ENCODE results near the gene KCNMA1.
A peak's percentile ranks its signal among the peaks of the same experiment; 100 is the strongest.

KCNMA1 gene

DNA sequence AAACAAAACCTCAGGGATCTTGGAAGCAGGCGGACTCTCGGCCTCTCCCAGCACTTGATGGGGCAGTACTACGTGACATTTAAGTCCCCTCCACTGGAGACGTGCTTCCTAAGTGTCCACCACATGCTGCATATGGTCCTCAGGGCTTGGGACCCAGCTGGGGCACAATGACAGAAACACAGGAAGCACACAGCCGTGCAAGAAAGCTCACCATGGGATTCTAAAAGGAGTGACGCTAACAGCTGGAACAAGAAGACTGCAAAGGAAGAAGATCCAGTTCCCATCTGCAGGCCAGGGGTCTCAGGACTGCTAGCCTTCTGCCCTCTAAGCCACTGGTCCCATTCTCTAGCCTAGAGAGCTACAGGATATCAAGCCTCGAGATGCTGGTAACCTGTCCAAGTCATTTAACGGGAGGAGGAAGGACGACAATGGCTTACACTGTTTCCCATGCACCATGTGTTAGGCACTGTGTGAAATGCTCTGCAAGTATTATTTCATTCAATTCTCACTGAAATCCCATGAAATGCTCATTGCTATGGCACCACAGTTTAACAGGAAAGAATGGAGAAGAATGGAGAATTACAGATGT lies 61.1 kb downstream of the KCNMA1 start:
- TF ChIP-seq EGR1 (IDR thresholded peaks at IDR 0.05) (no peak), CEBPB (IDR thresholded peaks at IDR 0.05) (no peak), TEAD4 (IDR thresholded peaks at IDR 0.05) (no peak), TAF1 (IDR thresholded peaks at IDR 0.05; ENCODE audit: low read depth) (no peak), ZBTB7A (IDR thresholded peaks at IDR 0.05; ENCODE audit: low read depth) (no peak), NFIC (IDR thresholded peaks at IDR 0.05) (no peak), RAD21 (IDR thresholded peaks at IDR 0.05; ENCODE audit: low read depth) (no peak)
- TF ChIP-seq, protein P1, sequence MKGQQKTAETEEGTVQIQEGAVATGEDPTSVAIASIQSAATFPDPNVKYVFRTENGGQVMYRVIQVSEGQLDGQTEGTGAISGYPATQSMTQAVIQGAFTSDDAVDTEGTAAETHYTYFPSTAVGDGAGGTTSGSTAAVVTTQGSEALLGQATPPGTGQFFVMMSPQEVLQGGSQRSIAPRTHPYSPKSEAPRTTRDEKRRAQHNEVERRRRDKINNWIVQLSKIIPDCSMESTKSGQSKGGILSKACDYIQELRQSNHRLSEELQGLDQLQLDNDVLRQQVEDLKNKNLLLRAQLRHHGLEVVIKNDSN (IDR thresholded peaks at IDR 0.05), result no peak

DNA sequence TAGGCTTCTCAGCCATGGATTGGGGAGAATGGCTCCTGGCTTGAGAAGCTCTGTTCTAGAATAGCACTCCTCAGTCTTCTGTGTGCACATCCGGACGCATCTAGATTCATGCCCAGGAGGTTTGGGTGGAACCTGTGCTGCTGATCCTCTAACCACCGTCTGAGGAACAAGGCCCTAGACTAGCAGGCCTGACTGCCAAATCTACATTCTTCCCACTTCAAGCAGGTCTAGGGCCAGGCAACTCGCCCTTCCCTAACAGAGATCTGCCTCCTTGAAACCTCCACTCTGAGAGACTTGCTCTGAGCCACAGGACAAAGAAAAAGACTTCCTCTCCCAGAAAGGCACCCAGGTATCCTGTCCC lies 61.6 kb downstream of the KCNMA1 start:
- no peak for TF ChIP-seq RAD21 (IDR thresholded peaks at IDR 0.05; ENCODE audit: low read depth)
- no peak for TF ChIP-seq YY1 (IDR thresholded peaks at IDR 0.05; ENCODE audit: low read depth)
- TF ChIP-seq, protein P1 (IDR thresholded peaks at IDR 0.05), result no peak
- TF ChIP-seq CEBPB (IDR thresholded peaks at IDR 0.05), result no peak
- no peak for TF ChIP-seq TAF1 (IDR thresholded peaks at IDR 0.05; ENCODE audit: low read depth)
- TF ChIP-seq, protein P2, sequence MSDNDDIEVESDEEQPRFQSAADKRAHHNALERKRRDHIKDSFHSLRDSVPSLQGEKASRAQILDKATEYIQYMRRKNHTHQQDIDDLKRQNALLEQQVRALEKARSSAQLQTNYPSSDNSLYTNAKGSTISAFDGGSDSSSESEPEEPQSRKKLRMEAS (IDR thresholded peaks at IDR 0.05), result no peak
- no peak for TF ChIP-seq EP300 (IDR thresholded peaks at IDR 0.05; ENCODE audit: borderline replicate concordance)
- no peak for TF ChIP-seq ZBTB7A (IDR thresholded peaks at IDR 0.05; ENCODE audit: low read depth)

DNA sequence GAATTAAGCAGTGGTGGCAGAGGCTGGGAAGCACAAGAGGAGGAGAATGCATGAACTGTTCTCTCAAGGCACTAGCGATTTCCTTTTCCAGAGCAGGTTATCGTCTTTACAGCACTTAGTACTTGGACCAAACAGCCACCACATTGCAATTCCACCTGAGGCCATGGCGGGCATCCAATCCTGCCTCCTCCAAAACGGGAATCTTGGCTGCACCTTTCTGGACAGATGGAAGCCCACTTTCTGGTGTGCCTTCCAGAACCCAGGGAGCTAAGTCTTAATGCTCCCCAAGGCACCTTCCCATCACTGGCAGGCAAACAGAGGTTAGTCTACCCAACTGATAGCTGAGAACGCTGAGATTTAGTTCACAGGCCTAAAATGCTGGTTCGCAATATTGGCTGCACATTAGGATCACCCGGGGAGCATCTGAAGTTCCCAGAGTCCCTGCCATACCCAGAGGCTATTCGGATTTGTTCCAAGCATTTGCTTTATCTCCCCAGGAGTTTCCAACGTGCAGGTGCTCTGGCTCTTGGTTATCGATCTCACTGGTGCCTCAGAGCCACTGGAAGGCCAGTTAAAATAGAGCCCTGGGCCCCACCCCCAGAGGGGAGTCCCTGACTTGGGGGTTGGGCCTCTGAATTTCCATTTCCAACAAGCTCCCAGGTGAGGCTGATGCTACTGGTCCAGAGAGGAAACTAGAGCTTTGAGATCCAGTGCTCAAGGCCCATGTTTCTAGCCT lies 62.2 kb downstream of the KCNMA1 start:
- TF ChIP-seq YY1 (IDR thresholded peaks at IDR 0.05; ENCODE audit: low read depth), result no peak
- TF ChIP-seq ZBTB7A (IDR thresholded peaks at IDR 0.05; ENCODE audit: low read depth), result no peak
- TF ChIP-seq TEAD4 (IDR thresholded peaks at IDR 0.05), result no peak
- TF ChIP-seq, protein P1 (IDR thresholded peaks at IDR 0.05), result no peak
- TF ChIP-seq CEBPB (IDR thresholded peaks at IDR 0.05), result no peak
- no peak for TF ChIP-seq FOXM1 (IDR thresholded peaks at IDR 0.05; ENCODE audit: borderline replicate concordance, low read depth)
- TF ChIP-seq TAF1 (IDR thresholded peaks at IDR 0.05; ENCODE audit: low read depth), result no peak
- TF ChIP-seq, protein P3, sequence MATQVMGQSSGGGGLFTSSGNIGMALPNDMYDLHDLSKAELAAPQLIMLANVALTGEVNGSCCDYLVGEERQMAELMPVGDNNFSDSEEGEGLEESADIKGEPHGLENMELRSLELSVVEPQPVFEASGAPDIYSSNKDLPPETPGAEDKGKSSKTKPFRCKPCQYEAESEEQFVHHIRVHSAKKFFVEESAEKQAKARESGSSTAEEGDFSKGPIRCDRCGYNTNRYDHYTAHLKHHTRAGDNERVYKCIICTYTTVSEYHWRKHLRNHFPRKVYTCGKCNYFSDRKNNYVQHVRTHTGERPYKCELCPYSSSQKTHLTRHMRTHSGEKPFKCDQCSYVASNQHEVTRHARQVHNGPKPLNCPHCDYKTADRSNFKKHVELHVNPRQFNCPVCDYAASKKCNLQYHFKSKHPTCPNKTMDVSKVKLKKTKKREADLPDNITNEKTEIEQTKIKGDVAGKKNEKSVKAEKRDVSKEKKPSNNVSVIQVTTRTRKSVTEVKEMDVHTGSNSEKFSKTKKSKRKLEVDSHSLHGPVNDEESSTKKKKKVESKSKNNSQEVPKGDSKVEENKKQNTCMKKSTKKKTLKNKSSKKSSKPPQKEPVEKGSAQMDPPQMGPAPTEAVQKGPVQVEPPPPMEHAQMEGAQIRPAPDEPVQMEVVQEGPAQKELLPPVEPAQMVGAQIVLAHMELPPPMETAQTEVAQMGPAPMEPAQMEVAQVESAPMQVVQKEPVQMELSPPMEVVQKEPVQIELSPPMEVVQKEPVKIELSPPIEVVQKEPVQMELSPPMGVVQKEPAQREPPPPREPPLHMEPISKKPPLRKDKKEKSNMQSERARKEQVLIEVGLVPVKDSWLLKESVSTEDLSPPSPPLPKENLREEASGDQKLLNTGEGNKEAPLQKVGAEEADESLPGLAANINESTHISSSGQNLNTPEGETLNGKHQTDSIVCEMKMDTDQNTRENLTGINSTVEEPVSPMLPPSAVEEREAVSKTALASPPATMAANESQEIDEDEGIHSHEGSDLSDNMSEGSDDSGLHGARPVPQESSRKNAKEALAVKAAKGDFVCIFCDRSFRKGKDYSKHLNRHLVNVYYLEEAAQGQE (IDR thresholded peaks at IDR 0.05; ENCODE audit: low read depth), result no peak

DNA sequence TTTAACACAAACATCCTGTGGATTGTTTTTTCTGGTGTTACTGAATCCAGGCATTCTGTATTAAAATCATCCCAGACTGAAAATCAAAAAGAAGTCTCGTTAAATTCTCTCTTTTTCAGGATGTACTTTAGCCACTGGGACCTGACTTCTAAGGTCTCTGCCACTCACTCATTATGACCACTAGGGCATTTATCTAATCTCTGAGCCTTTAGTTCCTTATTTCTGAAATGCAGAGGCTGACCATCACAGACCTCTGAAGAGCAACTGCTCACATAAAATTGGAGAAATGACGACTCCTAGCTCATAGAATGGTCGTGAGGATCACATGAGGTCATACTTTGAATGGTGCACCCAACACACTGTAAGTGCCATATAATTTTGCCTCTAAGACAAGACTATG lies 63.2 kb downstream of the KCNMA1 start:
- TF ChIP-seq, protein P3 (IDR thresholded peaks at IDR 0.05; ENCODE audit: low read depth), result no peak
- TF ChIP-seq TCF12 (IDR thresholded peaks at IDR 0.05; ENCODE audit: low read depth), result no peak
- no peak for TF ChIP-seq ZBTB7A (IDR thresholded peaks at IDR 0.05; ENCODE audit: low read depth)
- TF ChIP-seq, protein P2 (IDR thresholded peaks at IDR 0.05), result no peak
- TF ChIP-seq TAF1 (IDR thresholded peaks at IDR 0.05; ENCODE audit: low read depth), result no peak
- TF ChIP-seq, protein P1 (IDR thresholded peaks at IDR 0.05), result no peak
- TF ChIP-seq CEBPB (IDR thresholded peaks at IDR 0.05), result no peak
- no peak for TF ChIP-seq RAD21 (IDR thresholded peaks at IDR 0.05; ENCODE audit: low read depth)
- no peak for TF ChIP-seq CREB1 (IDR thresholded peaks at IDR 0.05; ENCODE audit: low read depth)
- TF ChIP-seq NFIC (IDR thresholded peaks at IDR 0.05), result no peak
- TF ChIP-seq YY1 (IDR thresholded peaks at IDR 0.05; ENCODE audit: low read depth), result no peak
- no peak for TF ChIP-seq FOXM1 (IDR thresholded peaks at IDR 0.05; ENCODE audit: borderline replicate concordance, low read depth)
- TF ChIP-seq EGR1 (IDR thresholded peaks at IDR 0.05), result no peak
- TF ChIP-seq EP300 (IDR thresholded peaks at IDR 0.05; ENCODE audit: borderline replicate concordance), result no peak

DNA sequence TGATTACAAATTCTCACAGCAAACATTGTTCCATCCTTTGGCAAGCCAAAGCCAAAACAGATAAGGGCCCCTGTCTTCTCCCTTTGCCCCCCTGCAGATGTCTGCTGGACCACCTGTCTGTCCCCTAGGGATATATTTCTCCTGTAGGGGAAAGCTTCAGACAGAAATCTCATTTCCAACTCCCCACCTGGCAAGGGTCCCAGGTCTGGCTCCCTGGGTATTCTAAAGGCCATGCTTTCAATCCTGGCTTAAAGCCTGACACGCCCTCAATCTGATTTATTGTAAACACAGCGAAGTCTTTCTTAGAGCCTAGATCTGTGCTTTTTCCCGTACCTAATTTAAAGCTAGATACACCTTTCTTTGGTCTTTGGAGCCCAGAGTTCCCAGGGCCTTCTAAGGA lies 66.1 kb downstream of the KCNMA1 start:
- TF ChIP-seq RAD21 (IDR thresholded peaks at IDR 0.05; ENCODE audit: low read depth) (no peak; the same call in 1 of the 2 replicates), FOXM1 (IDR thresholded peaks at IDR 0.05; ENCODE audit: borderline replicate concordance, low read depth) (peak; percentile 58; the same call in 1 of the 2 replicates), CEBPB (IDR thresholded peaks at IDR 0.05) (no peak), EP300 (IDR thresholded peaks at IDR 0.05; ENCODE audit: borderline replicate concordance) (peak; percentile 63; the same call in 1 of the 2 replicates), CREB1 (IDR thresholded peaks at IDR 0.05; ENCODE audit: low read depth) (no peak), YY1 (IDR thresholded peaks at IDR 0.05; ENCODE audit: low read depth) (no peak), ZBTB7A (IDR thresholded peaks at IDR 0.05; ENCODE audit: low read depth) (peak; percentile 72; the same call in 1 of the 2 replicates), TCF12 (IDR thresholded peaks at IDR 0.05; ENCODE audit: low read depth) (peak; percentile 79; the same call in 1 of the 2 replicates), NFIC (IDR thresholded peaks at IDR 0.05) (peak; percentile 96), TAF1 (IDR thresholded peaks at IDR 0.05; ENCODE audit: low read depth) (no peak), EGR1 (IDR thresholded peaks at IDR 0.05) (no peak), TEAD4 (IDR thresholded peaks at IDR 0.05) (peak; percentile 53; the same call in 1 of the 2 replicates)
- TF ChIP-seq, protein P3 (IDR thresholded peaks at IDR 0.05; ENCODE audit: low read depth), result no peak
- TF ChIP-seq, protein P1 (IDR thresholded peaks at IDR 0.05), result no peak
- TF ChIP-seq, protein P2 (IDR thresholded peaks at IDR 0.05), result peak; percentile 68

All from Ishikawa (cell line).